Measurements from ENCODE around the gene RNFT1.

Gene RNFT1

GRCh38 chr17:59916446-59916845 is 48.1 kb downstream of the RNFT1 start:
- H3K27ac ChIP-seq: no peak overlapping the region
- TF ChIP-seq ZFX (IDR thresholded peaks at IDR 0.05): no peak
- no peak for TF ChIP-seq CTCF (conservative IDR thresholded peaks at IDR 0.05)

- TF ChIP-seq ZFX (IDR thresholded peaks at IDR 0.05) (no peak), CTCF (conservative IDR thresholded peaks at IDR 0.05) (peak; percentile 86)
- H3K27ac ChIP-seq: no peak overlapping the region
Measured at GRCh38 chr17:59914274-59914854, 50.2 kb downstream of the RNFT1 start.

GRCh38 chr17:59907467-59907866 is 57.1 kb downstream of the RNFT1 start:
- no peak overlapping the region for H3K27ac ChIP-seq
- TF ChIP-seq ZFX (IDR thresholded peaks at IDR 0.05) (no peak), CTCF (conservative IDR thresholded peaks at IDR 0.05) (no peak)

- TF ChIP-seq CTCF (conservative IDR thresholded peaks at IDR 0.05) (no peak), ZFX (IDR thresholded peaks at IDR 0.05) (no peak)
Measured at GRCh38 chr17:59903455-59903854, 61.1 kb downstream of the RNFT1 start.

More at GRCh38 chr17:59903455-59903854, 61.1 kb downstream of the RNFT1 start:
- H3K27ac ChIP-seq: no peak overlapping the region
